Gastrocnemius medialis (tissue), 4 donors: ENCODE measurements around the gene PCDHB5. TPM values are rescaled to one million over a fixed set of nuclear protein-coding genes. Genes with fewer than 3 reads are reported as not detected.
"Not testable (repeated sequence)": the region's sequence is repeated elsewhere in the genome, so short reads cannot be mapped to it uniquely, and the experiment has no call there.

Source experiments
- ATAC-seq, 2 donors: fragments of 150-250 bp; one replicate each; pipeline ENCODE4 v1.9.1; 2016
- DNase-seq, 2 donors: peaks; one replicate each; pipeline ENCODE4 v3.0.0-alpha.2; 2019
- H3K27ac ChIP-seq, 4 donors: fragments of 200-600 bp; sonication (generic); 1 replicate in 1 of 4; 2 replicates in 3 of 4; pipeline ENCODE4 v1.5.1; 2016 to 2018; ENCODE audit warnings: mild to moderate bottlenecking in 2 of 4, moderate library complexity in 1 of 4
- H3K27me3 ChIP-seq, 3 donors: fragments of 200-600 bp; sonication (generic) in 2 of 3; 1 replicate in 1 of 3; 2 replicates in 2 of 3; pipeline versions ENCODE4 v1.5.1 to v1.6.0; 2016 to 2019; ENCODE audit warnings: mild to moderate bottlenecking in 1 of 3, moderate library complexity in 1 of 3
- H3K36me3 ChIP-seq, 2 donors: fragments of 200-600 bp; sonication (generic) in 1 of 2; one replicate each; pipeline ENCODE4 v1.5.1; 2017 to 2018
- H3K4me1 ChIP-seq, 2 donors: fragments of 200-600 bp; sonication (generic) in 1 of 2; one replicate each; pipeline ENCODE4 v1.5.1; 2016 to 2017; ENCODE audit warnings: mild to moderate bottlenecking in 2 of 2
- H3K4me3 ChIP-seq, 4 donors: fragments of 200-600 bp; sonication (generic) in 3 of 4; 1 replicate in 1 of 4; 2 replicates in 3 of 4; pipeline ENCODE4 v1.5.1; 2016 to 2019; ENCODE audit warnings: mild to moderate bottlenecking in 2 of 4
- H3K9me3 ChIP-seq, 3 donors: fragments of 200-600 bp; sonication (generic) in 2 of 3; 1 replicate in 1 of 3; 2 replicates in 2 of 3; pipeline ENCODE4 v1.5.1; 2016 to 2019
- CTCF ChIP-seq, 5 experiments: fragments of 450-650 bp in 3 of 5; fragments of 200-600 bp in 2 of 5; sonication (generic) in 2 of 5; IDR thresholded peaks in 4 of 5; conservative IDR thresholded peaks in 1 of 5; 1 replicate in 4 of 5; 2 replicates in 1 of 5; pipeline ENCODE4 v1.5.1; 2016 to 2019; ENCODE audit warnings: antibody characterized with exemption in 5 of 5, mild to moderate bottlenecking in 3 of 5, moderate library complexity in 3 of 5
- POLR2A ChIP-seq, 2 donors: fragments of 450-650 bp; IDR thresholded peaks; one replicate each; pipeline ENCODE4 v1.6.1; 2017; ENCODE audit warnings: antibody characterized with exemption in 2 of 2, mild to moderate bottlenecking in 2 of 2, moderate library complexity in 2 of 2
- in situ Hi-C, 4 donors: fragments of 200-750 bp; cut with MboI; loops; one replicate each; pipeline versions ENCODE4 v1.15.0 to v1.8.0; 2017; ENCODE audit warnings: low sequenced_read_pairs in 4 of 4
- intact Hi-C: fragments of 100-400 bp; cut with DNase I; formaldehyde crosslinking; loops from one replicate; pipeline ENCODE4 v1.15.1; 2023; ENCODE audit warnings: low total_unique reads
- total RNA-seq, 4 donors: library from RNA; depleted of rRNA; stranded (reverse); fragments of >200 nt; gene quantifications; one replicate each; pipeline versions ENCODE4 v1.1.0 to v1.2.3, GENCODE V29; 2016

PCDHB5 gene
- total RNA-seq, 4 donors from 2014 or later = 0.38 to 1.5 (median 0.91) TPM

DNA sequence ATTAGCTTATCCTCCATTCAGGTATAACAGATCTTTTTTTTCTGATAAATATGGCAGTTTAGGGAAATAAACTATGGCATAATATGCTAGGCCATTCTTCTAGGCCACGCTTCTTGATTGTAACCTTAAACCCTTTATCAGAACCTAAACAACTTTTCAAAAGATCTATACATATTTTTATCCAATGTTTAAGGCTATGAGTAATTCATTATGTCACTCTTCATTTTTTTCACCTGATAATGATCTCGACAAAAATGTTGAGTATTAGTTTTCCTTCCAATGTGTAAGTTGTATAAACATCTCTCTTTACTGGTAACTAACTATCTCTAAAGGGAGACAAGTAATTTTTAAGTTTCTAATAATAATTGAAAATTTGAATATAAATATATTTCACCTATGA is 15.8 kb upstream of the PCDHB5 start:
- ATAC-seq (no peak), DNase-seq (no peak)
- no peaks in the 10 kb centered on the region for H3K9me3 ChIP-seq
- no peak overlapping the region for H3K27ac ChIP-seq
- H3K4me3 ChIP-seq = no peak overlapping the region
- no peaks in the 10 kb centered on the region for H3K4me1 ChIP-seq
- H3K27me3 ChIP-seq = no peaks in the 10 kb centered on the region
- intact Hi-C loops (no loop called here), in situ Hi-C loops (no loop called here)
- no peaks in the 10 kb centered on the region for H3K36me3 ChIP-seq
- TF ChIP-seq POLR2A (IDR thresholded peaks at IDR 0.05) = no peak
- no peak for TF ChIP-seq CTCF (IDR thresholded peaks at IDR 0.05 in 4 of 5, conservative IDR thresholded peaks at IDR 0.05 in 1 of 5)

DNA sequence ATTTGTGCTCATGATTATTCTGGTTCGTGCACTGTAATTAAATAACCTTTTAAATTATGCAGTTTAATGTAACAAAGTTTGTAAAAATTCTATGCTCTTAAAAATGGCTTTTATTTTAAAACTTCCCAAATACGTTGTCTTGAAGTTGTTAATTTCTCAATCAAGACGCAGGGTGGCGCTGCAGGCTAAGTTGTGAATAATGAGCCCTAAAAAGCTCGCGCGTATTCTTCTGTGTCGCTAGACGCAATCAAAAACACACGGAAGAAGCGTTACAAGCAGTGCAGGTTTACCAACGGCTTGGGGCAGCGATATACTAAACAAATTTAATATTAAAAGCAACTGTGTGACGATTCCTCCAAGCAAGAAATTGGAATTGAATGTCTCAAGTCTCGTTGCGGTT is 13.4 kb upstream of the PCDHB5 start, which contains the start of gene PCDHB4:
PCDHB4 (plus strand) TSS at position 256 of the 400 bp plus-strand sequence. CDS start 181 bp downstream, outside the sequence.
- TF ChIP-seq CTCF (IDR thresholded peaks at IDR 0.05 in 4 of 5, conservative IDR thresholded peaks at IDR 0.05 in 1 of 5) (peak in 3 of 5 experiments; percentile 33 to 53 (median 38)), POLR2A (IDR thresholded peaks at IDR 0.05) (no peak)
- no peak for DNase-seq
- peak; percentile 33 to 44 for ATAC-seq
- in situ Hi-C loops (no loop called here), intact Hi-C loops (no loop called here)
- H3K27me3 ChIP-seq = no peaks in the 10 kb centered on the region
- no peak within 1 kb of the TSS for H3K27ac ChIP-seq
- no peaks in the 10 kb centered on the region for H3K36me3 ChIP-seq
- H3K4me3 ChIP-seq = peak within 1 kb of the TSS; percentile 13 to 50 (median 44)
- no peaks in the 10 kb centered on the region for H3K9me3 ChIP-seq
- H3K4me1 ChIP-seq = no peaks in the 10 kb centered on the region

DNA sequence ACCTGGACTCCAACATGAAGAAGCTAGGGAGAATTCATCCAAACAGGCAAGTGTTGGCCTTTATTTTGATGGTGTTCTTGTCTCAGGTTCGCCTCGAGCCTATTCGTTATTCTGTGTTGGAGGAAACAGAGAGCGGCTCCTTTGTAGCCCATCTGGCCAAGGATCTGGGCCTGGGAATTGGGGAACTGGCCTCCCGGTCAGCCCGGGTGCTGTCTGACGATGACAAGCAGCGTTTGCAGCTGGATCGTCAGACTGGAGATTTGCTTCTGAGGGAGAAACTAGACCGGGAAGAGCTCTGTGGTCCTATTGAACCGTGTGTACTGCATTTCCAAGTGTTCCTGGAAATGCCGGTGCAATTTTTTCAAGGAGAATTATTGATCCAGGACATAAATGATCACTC is 13.0 kb upstream of the PCDHB5 start:
- no peaks in the 10 kb centered on the region for H3K36me3 ChIP-seq
- TF ChIP-seq CTCF (IDR thresholded peaks at IDR 0.05 in 4 of 5, conservative IDR thresholded peaks at IDR 0.05 in 1 of 5) (no peak), POLR2A (IDR thresholded peaks at IDR 0.05) (no peak)
- H3K27ac ChIP-seq = no peak overlapping the region
- intact Hi-C loops = no loop called here
- peak overlapping the region; percentile 13 to 50 (median 44) for H3K4me3 ChIP-seq
- no peak for DNase-seq
- peak in 1 of 2 donors; percentile 21 for ATAC-seq
- in situ Hi-C loops = no loop called here
- H3K4me1 ChIP-seq = no peaks in the 10 kb centered on the region
- no peaks in the 10 kb centered on the region for H3K27me3 ChIP-seq
- H3K9me3 ChIP-seq = no peaks in the 10 kb centered on the region

DNA sequence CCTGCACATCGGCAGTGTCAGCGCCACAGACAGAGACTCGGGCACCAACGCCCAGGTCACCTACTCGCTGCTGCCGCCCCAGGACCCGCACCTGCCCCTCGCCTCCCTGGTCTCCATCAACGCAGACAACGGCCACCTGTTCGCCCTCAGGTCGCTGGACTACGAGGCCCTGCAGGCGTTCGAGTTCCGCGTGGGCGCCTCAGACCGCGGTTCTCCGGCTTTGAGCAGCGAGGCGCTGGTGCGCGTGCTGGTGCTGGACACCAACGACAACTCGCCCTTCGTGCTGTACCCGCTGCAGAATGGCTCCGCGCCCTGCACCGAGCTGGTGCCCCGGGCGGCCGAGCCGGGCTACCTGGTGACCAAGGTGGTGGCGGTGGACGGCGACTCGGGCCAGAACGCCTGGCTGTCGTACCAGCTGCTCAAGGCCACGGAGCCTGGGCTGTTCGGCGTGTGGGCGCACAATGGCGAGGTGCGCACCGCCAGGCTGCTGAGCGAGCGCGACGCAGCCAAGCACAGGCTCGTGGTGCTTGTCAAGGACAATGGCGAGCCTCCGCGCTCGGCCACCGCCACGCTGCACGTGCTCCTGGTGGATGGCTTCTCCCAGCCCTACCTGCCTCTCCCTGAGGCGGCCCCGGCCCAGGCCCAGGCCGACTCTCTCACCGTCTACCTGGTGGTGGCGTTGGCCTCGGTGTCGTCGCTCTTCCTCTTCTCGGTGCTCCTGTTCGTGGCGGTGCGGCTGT is 11.4 kb upstream of the PCDHB5 start:
- in situ Hi-C loops, ATAC-seq, H3K4me3 ChIP-seq, H3K9me3 ChIP-seq, H3K27ac ChIP-seq, intact Hi-C loops, H3K36me3 ChIP-seq, H3K27me3 ChIP-seq, DNase-seq, H3K4me1 ChIP-seq: not testable (repeated sequence)

- ATAC-seq (no peak), DNase-seq (no peak)
- TF ChIP-seq POLR2A (IDR thresholded peaks at IDR 0.05) (no peak), CTCF (IDR thresholded peaks at IDR 0.05 in 4 of 5, conservative IDR thresholded peaks at IDR 0.05 in 1 of 5) (no peak)
- intact Hi-C loops = no loop called here
- Histone ChIP-seq H3K4me1 (no peaks in the 10 kb centered on the region), H3K36me3 (no peaks in the 10 kb centered on the region), H3K4me3 (no peak overlapping the region), H3K9me3 (no peaks in the 10 kb centered on the region), H3K27me3 (no peaks in the 10 kb centered on the region), H3K27ac (no peak overlapping the region)
- in situ Hi-C loops = no loop called here
Measured at GRCh38 chr5:141127305-141127704, 7.7 kb upstream of the PCDHB5 start.
